SK-N-SH (cell line): ENCODE measurements around the gene MRPL19.

Experiments
- CHD2 ChIP-seq: fragments of 150-350 bp; IDR thresholded peaks from 2 replicates; pipeline ENCODE4 v1.6.1; 2018; ENCODE audit warnings: low read length; ENCODE audit not compliant: partially characterized antibody
- EP300 ChIP-seq, 2 experiments: IDR thresholded peaks; 2 replicates each; pipeline versions ENCODE4 v1.4.0 to v1.6.1; 2012; ENCODE audit warnings: borderline replicate concordance in 1 of 2, low read depth in 1 of 2, low read length in 1 of 2
- JUND ChIP-seq: IDR thresholded peaks from 2 replicates; pipeline ENCODE4 v1.4.0; 2012
- POLR2AphosphoS5 ChIP-seq: IDR thresholded peaks from 2 replicates; pipeline ENCODE4 v1.6.1; 2012; ENCODE audit warnings: low read depth, low read length
- SIN3A ChIP-seq: IDR thresholded peaks from 2 replicates; pipeline ENCODE4 v1.6.1; 2012; ENCODE audit warnings: low read depth, mild to moderate bottlenecking, low read length, moderate library complexity, borderline replicate concordance
- TAF1 ChIP-seq: IDR thresholded peaks from 2 replicates; pipeline ENCODE4 v1.6.1; 2012; ENCODE audit warnings: low read depth, mild to moderate bottlenecking, low read length, moderate library complexity, borderline replicate concordance
- TF ChIP-seq, protein P1 (sequence below): fragments of 200-600 bp; sonication (generic); IDR thresholded peaks from 2 replicates; pipeline ENCODE4 v1.6.1; 2017; ENCODE audit warnings: antibody characterized with exemption, mild to moderate bottlenecking, moderate library complexity
- TF ChIP-seq, protein P2 (sequence below): fragments of 150-350 bp; IDR thresholded peaks from 2 replicates; pipeline ENCODE4 v1.6.1; 2017; ENCODE audit warnings: antibody characterized with exemption, low read length, low read depth, borderline replicate concordance
- TF ChIP-seq, protein P3 (sequence below): IDR thresholded peaks from 2 replicates; pipeline ENCODE4 v1.4.0; 2012; ENCODE audit warnings: low read depth

DNA sequence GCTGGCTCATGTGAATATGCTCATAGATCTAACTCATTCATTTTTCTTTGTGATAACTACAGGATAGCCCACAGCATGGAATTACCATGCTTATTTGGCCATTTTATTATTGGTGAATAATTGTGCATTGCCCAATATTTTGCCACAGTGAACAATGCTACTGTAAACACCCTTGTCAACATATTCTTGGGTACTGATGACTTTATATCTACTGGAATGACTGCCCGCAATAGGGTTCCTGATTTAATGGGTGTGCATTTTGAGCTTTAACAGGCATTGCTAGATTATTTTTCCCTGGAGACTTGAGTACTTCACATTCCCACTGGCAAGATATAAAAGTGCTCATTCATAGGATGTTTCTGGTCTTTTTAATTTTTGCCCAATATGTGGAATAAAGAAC, 43.1 kb upstream of the MRPL19 start:
- TF ChIP-seq, protein P1, sequence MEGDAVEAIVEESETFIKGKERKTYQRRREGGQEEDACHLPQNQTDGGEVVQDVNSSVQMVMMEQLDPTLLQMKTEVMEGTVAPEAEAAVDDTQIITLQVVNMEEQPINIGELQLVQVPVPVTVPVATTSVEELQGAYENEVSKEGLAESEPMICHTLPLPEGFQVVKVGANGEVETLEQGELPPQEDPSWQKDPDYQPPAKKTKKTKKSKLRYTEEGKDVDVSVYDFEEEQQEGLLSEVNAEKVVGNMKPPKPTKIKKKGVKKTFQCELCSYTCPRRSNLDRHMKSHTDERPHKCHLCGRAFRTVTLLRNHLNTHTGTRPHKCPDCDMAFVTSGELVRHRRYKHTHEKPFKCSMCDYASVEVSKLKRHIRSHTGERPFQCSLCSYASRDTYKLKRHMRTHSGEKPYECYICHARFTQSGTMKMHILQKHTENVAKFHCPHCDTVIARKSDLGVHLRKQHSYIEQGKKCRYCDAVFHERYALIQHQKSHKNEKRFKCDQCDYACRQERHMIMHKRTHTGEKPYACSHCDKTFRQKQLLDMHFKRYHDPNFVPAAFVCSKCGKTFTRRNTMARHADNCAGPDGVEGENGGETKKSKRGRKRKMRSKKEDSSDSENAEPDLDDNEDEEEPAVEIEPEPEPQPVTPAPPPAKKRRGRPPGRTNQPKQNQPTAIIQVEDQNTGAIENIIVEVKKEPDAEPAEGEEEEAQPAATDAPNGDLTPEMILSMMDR = no peak
- no peak for TF ChIP-seq TAF1
- no peak for TF ChIP-seq EP300 (IDR thresholded peaks at IDR 0.05; ENCODE audit: borderline replicate concordance in 1 of 2, low read depth in 1 of 2, low read length in 1 of 2)
- TF ChIP-seq CHD2 = no peak
- TF ChIP-seq JUND = no peak
- TF ChIP-seq POLR2AphosphoS5 = no peak
- TF ChIP-seq SIN3A = no peak
- TF ChIP-seq, protein P2, sequence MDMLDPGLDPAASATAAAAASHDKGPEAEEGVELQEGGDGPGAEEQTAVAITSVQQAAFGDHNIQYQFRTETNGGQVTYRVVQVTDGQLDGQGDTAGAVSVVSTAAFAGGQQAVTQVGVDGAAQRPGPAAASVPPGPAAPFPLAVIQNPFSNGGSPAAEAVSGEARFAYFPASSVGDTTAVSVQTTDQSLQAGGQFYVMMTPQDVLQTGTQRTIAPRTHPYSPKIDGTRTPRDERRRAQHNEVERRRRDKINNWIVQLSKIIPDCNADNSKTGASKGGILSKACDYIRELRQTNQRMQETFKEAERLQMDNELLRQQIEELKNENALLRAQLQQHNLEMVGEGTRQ = no peak
- TF ChIP-seq, protein P3, sequence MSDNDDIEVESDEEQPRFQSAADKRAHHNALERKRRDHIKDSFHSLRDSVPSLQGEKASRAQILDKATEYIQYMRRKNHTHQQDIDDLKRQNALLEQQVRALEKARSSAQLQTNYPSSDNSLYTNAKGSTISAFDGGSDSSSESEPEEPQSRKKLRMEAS = no peak
